Body of pancreas (tissue), 4 donors: ENCODE data around the gene BARHL1. TPM values are rescaled to one million over a fixed set of nuclear protein-coding genes. Genes with fewer than 3 reads are reported as not detected.

Source experiments
- ATAC-seq: fragments of 150-250 bp; one replicate; pipeline ENCODE4 v1.9.1; 2016
- DNase-seq, 4 donors: peaks; one replicate each; pipeline ENCODE4 v3.0.0-alpha.2; 2019
- H3K27ac ChIP-seq, 4 donors: fragments of 200-600 bp; sonication (generic); 1 replicate in 3 of 4; 2 replicates in 1 of 4; pipeline versions ENCODE4 v1.5.1 to v1.6.1; 2016 to 2019; ENCODE audit warnings: mild to moderate bottlenecking in 1 of 4, mixed read lengths in 1 of 4, moderate library complexity in 1 of 4
- H3K27me3 ChIP-seq, 2 donors: fragments of 200-600 bp; sonication (generic); one replicate each; pipeline ENCODE4 v1.6.0; 2016; ENCODE audit warnings: mild to moderate bottlenecking in 1 of 2
- H3K36me3 ChIP-seq, 2 donors: fragments of 200-600 bp; sonication (generic); replicated peaks in 1 of 2; 2 replicates each; pipeline ENCODE4 v1.5.1; 2016; ENCODE audit warnings: low read depth in 2 of 2; ENCODE audit not compliant: insufficient read depth in 1 of 2
- H3K4me1 ChIP-seq: fragments of 200-600 bp; sonication (generic); one replicate; pipeline ENCODE4 v1.6.0; 2016
- H3K4me3 ChIP-seq, 2 donors: fragments of 200-600 bp; sonication (generic); 1 replicate in 1 of 2; 2 replicates in 1 of 2; pipeline ENCODE4 v1.5.1; 2016 to 2019
- H3K9me3 ChIP-seq, 3 donors: fragments of 200-600 bp; sonication (generic); 1 replicate in 2 of 3; 2 replicates in 1 of 3; pipeline ENCODE4 v1.5.1; 2016
- CTCF ChIP-seq, 7 experiments: fragments of 450-650 bp in 4 of 7; fragments of 200-600 bp in 3 of 7; sonication (generic) in 3 of 7; IDR thresholded peaks; one replicate each; pipeline ENCODE4 v1.5.1; 2016 to 2019; ENCODE audit warnings: antibody characterized with exemption in 7 of 7
- POLR2A ChIP-seq, 3 donors: fragments of 450-650 bp; IDR thresholded peaks; one replicate each; pipeline ENCODE4 v1.6.1; 2016; ENCODE audit warnings: antibody characterized with exemption in 3 of 3, mild to moderate bottlenecking in 2 of 3
- WGBS, 2 donors: methylation state at CpG; one replicate each; pipeline ENCODE4 v1.1.5; 2017; 5-methylcytosine and 5-hydroxymethylcytosine counted together
- intact Hi-C: fragments of 100-400 bp; cut with DNase I; formaldehyde crosslinking; loops from one replicate; pipeline ENCODE4 v1.15.1; 2023
- total RNA-seq, 2 donors: library from RNA; depleted of rRNA; stranded (reverse); fragments of >200 nt; gene quantifications; one replicate each; pipeline ENCODE4 v1.1.0, GENCODE V29; 2016

BARHL1 gene
- total RNA-seq, 2 donors from 2014 or later, result not detected

DNA sequence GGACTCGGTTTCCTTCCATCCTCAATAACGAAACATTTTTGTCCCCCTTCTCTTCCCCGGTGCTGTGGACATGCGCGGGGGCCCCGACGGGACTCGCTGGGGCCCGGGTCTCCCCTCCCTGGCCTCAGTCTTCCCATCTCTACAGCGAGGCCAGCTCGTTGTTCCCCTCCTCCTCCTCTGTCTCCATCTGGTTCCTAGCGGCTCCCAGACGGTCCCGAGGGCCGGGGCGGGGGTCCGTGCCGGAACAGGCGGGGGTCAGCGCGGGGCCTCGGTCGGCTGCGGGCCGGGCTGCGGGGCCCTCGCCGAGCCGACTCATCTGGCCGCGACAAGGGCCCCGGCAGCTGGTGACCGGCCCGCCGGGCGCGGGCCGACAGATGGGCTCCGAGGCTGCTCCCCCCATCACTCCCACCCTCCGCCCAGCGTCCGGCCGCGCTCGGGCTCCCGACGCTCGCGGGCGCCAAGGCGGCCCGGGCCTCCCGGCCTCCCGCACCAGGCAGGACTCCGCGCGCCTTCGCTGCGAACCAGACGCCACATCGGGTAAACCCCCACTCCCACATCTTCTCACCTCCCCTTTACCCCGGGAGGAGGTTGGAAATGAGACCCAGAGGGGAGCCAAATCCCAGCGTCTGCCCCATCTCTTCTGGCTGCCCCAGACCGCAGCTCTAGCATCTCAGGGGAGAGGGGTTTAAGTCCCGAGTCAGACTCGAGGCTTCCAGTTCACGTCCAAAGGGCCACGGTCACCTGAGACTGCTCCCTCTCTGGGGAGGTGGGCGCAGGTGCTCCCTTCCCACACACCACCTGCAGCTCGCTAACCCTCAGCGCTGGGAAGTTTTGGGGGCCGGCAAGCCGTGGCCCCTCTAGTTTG, 8.1 kb downstream of the BARHL1 start:
- 2 to 6% methylated on average over 31 to 60 of the region's 73 CpGs for WGBS, 2 donors
- no peaks in the 10 kb centered on the region for H3K9me3 ChIP-seq
- no peak overlapping the region for H3K4me3 ChIP-seq
- H3K27ac ChIP-seq, result no peak overlapping the region
- peaks cover 0 to 48% of the 10 kb centered on the region in 2 donors for H3K27me3 ChIP-seq
- DNase-seq (no peak), ATAC-seq (no peak)
- H3K36me3 ChIP-seq, result peaks cover 3 to 9% of the 10 kb centered on the region in 2 donors
- TF ChIP-seq POLR2A (IDR thresholded peaks at IDR 0.05), result no peak
- TF ChIP-seq CTCF (IDR thresholded peaks at IDR 0.05), result no peak
- intact Hi-C loops, result no loop called here
- peaks cover 7% of the 10 kb centered on the region for H3K4me1 ChIP-seq

DNA sequence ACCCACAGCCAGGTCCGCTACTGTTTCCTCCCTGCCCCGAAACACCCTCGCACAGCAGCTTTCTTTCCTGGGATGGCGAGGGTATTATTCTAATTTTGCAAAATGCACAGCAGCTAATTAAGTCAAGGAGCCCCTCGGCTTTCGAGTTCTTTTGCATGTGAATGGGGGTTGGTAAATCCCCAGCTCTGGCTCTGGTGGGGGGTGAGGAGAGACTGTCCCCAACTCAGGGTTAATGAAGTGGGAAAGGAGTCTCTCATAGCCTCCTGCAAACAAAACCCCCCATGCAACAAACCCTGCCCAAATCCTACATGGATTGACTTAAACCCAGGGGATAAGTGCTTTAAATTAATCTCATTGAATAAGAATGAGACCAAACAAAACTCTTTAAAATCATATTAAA, 8.8 kb downstream of the BARHL1 start:
- 20 to 21% methylated on average over 1 to 6 of the region's 6 CpGs for WGBS, 2 donors
- no peak overlapping the region for H3K27ac ChIP-seq

DNA sequence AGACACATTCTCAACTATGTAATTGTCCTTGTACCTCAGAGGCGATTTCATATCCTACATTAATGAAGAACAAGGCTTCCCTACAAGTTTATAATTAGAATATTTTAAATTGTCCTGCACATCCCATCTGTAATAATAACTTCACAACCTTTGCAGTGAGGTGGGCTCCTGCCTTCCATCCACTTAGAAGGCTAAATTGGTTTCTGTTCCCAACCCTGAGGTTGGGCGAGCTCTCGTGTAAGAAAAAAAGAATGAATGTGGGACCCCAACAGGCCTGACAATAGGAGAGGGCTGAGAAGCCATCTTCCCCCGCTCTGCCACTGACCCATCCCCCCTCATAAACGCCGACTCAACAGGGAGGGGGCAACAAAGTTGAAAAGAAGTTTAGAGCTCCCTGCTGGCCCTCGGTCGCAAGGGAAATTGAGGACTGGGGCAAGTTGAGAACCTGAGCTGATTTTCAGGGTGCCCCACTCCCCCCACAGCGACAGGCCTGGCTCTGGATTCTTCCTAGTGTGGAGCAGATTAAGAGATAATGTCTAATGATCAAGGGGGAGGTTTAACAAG, 9.4 kb downstream of the BARHL1 start:
- H3K27ac ChIP-seq, result no peak overlapping the region
- H3K9me3 ChIP-seq, result no peaks in the 10 kb centered on the region
- 60 to 71% methylated on average over 9 of the region's 9 CpGs for WGBS, 2 donors
- no peak for DNase-seq
- intact Hi-C loops, result no loop called here
- H3K27me3 ChIP-seq, result peaks cover 0 to 38% of the 10 kb centered on the region in 2 donors
- no peak for ATAC-seq
- peaks cover 3 to 13% of the 10 kb centered on the region in 2 donors for H3K36me3 ChIP-seq
- TF ChIP-seq POLR2A (IDR thresholded peaks at IDR 0.05), result no peak
- no peak overlapping the region for H3K4me3 ChIP-seq
- H3K4me1 ChIP-seq, result peaks cover 7% of the 10 kb centered on the region

More for the DNA sequence above, 8.8 kb downstream of the BARHL1 start:
- no peak overlapping the region for H3K4me3 ChIP-seq
- no peaks in the 10 kb centered on the region for H3K9me3 ChIP-seq
- H3K4me1 ChIP-seq, result peaks cover 7% of the 10 kb centered on the region
- no peak for DNase-seq
- H3K36me3 ChIP-seq, result peaks cover 3 to 13% of the 10 kb centered on the region in 2 donors
- no peak for TF ChIP-seq CTCF (IDR thresholded peaks at IDR 0.05)
- no peak for TF ChIP-seq POLR2A (IDR thresholded peaks at IDR 0.05)
- peaks cover 0 to 42% of the 10 kb centered on the region in 2 donors for H3K27me3 ChIP-seq
- intact Hi-C loops, result no loop called here
- no peak for ATAC-seq

DNA sequence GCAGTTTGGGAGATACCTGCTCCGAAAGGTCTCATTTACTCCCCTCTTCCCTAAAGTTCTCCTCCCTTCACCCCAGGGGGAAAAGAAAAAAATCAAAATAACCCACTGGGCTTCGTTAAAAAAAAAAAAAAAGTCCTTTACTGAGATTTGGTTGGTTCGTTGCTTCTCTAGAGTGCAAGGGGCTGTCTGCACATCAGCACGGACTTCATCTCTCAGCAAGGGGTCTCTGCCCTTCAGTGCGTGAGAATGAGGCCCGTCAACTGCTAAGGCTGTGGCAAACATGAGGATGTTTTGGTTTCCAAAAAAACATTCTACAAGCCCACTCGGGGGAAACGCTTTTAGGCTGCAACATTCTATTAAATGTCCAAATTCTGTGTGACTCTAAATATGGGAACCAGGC, 10.0 kb downstream of the BARHL1 start:
- Histone ChIP-seq H3K4me1 (peaks cover 7% of the 10 kb centered on the region), H3K27me3 (peaks cover 0 to 33% of the 10 kb centered on the region in 2 donors), H3K9me3 (no peaks in the 10 kb centered on the region), H3K4me3 (no peak overlapping the region), H3K36me3 (peaks cover 3 to 13% of the 10 kb centered on the region in 2 donors), H3K27ac (no peak overlapping the region)
- ATAC-seq (no peak), DNase-seq (no peak)
- WGBS, 2 donors, result 76 to 85% methylated on average over 8 of the region's 8 CpGs
- intact Hi-C loops, result no loop called here
- TF ChIP-seq POLR2A (IDR thresholded peaks at IDR 0.05), result no peak
- TF ChIP-seq CTCF (IDR thresholded peaks at IDR 0.05), result no peak

DNA sequence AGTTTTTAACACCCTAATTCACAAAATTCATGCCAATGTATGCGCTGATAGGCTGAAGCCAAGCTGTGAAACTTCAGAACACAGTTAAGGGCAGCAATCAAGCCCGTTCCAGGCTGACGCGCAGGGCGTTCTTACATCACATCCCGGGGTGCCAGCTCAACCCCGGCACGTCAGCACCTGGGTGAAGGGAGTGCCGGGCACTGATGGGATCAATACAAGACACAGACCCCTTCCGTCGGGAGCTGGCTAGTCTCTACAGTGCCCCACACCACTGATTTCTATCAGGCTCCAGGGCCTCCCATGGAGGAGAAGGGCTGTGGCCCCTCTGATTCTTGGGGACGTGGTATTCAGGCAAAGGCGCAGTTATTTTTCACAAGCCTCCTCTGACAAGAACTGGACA, 12.0 kb downstream of the BARHL1 start:
- H3K4me3 ChIP-seq, result no peak overlapping the region

More for the DNA sequence above, 12.0 kb downstream of the BARHL1 start:
- no peak for TF ChIP-seq POLR2A (IDR thresholded peaks at IDR 0.05)
- TF ChIP-seq CTCF (IDR thresholded peaks at IDR 0.05), result no peak
- ATAC-seq (no peak), DNase-seq (no peak)
- H3K9me3 ChIP-seq, result no peaks in the 10 kb centered on the region
- H3K4me1 ChIP-seq, result peaks cover 7% of the 10 kb centered on the region
- peaks cover 0 to 13% of the 10 kb centered on the region in 2 donors for H3K27me3 ChIP-seq
- WGBS, 2 donors, result 91 to 94% methylated on average over 10 to 13 of the region's 13 CpGs
- intact Hi-C loops, result no loop called here
- no peak overlapping the region for H3K27ac ChIP-seq
- H3K36me3 ChIP-seq, result peaks cover 3 to 13% of the 10 kb centered on the region in 2 donors
